ENCODE data around the gene RAD51B.
A peak's percentile ranks its signal among the peaks of the same experiment; 100 is the strongest.
"Not testable (repeated sequence)": the region's sequence is repeated elsewhere in the genome, so short reads cannot be mapped to it uniquely, and the experiment has no call there.

Gene RAD51B

GRCh38 chr14:67817750-67818438, 1.7 kb upstream of the RAD51B start:
- Mint-ChIP-seq H3K36me3 (peaks cover 35% of the 10 kb centered on the region), H3K4me1 (peaks cover 37% of the 10 kb centered on the region), H3K9me3 (no peaks in the 10 kb centered on the region), H3K4me3 (peak overlapping the region; percentile 97), H3K27ac (no peak overlapping the region)
- ATAC-seq: no peak
- DNase-seq (ENCODE audit: low spot score in 2 of 2): no peak

GRCh38 chr14:67818476-67818875, 1.1 kb upstream of the RAD51B start:
- H3K36me3 Mint-ChIP-seq: peaks cover 29% of the 10 kb centered on the region
- peak overlapping the region; percentile 97 for H3K4me3 Mint-ChIP-seq
- peaks cover 37% of the 10 kb centered on the region for H3K4me1 Mint-ChIP-seq
- not testable (repeated sequence) for DNase-seq (ENCODE audit: low spot score in 2 of 2); ATAC-seq; H3K9me3 Mint-ChIP-seq; H3K27ac Mint-ChIP-seq

- H3K36me3 Mint-ChIP-seq: peaks cover 35% of the 10 kb centered on the region
- H3K4me1 Mint-ChIP-seq: peaks cover 24% of the 10 kb centered on the region
- H3K4me3 Mint-ChIP-seq: peak overlapping the region; percentile 97
- H3K9me3 Mint-ChIP-seq: no peaks in the 10 kb centered on the region
- ATAC-seq: peak; percentile 43
- no peak for DNase-seq (ENCODE audit: low spot score in 2 of 2)
- H3K27ac Mint-ChIP-seq: peak overlapping the region; percentile 96
Measured at GRCh38 chr14:67820428-67820971, 921 bp downstream of the RAD51B start.

GRCh38 chr14:67821121-67821520, 1.5 kb downstream of the RAD51B start:
- Mint-ChIP-seq H3K4me1 (peaks cover 19% of the 10 kb centered on the region), H3K4me3 (peak overlapping the region; percentile 97), H3K9me3 (no peaks in the 10 kb centered on the region), H3K36me3 (peaks cover 41% of the 10 kb centered on the region), H3K27ac (peak overlapping the region; percentile 96)
- no peak for ATAC-seq
- no peak for DNase-seq (ENCODE audit: low spot score in 2 of 2)

GRCh38 chr14:67831113-67831512, 11.5 kb downstream of the RAD51B start:
- DNase-seq (ENCODE audit: low spot score in 2 of 2) (no peak), ATAC-seq (no peak)
- Mint-ChIP-seq H3K36me3 (peaks cover 18% of the 10 kb centered on the region), H3K4me3 (no peak overlapping the region), H3K4me1 (no peaks in the 10 kb centered on the region), H3K27ac (no peak overlapping the region), H3K9me3 (no peaks in the 10 kb centered on the region)

GRCh38 chr14:67833403-67833802, 13.8 kb downstream of the RAD51B start:
- no peaks in the 10 kb centered on the region for H3K9me3 Mint-ChIP-seq
- H3K4me1 Mint-ChIP-seq: no peaks in the 10 kb centered on the region
- DNase-seq (ENCODE audit: low spot score in 2 of 2) (no peak), ATAC-seq (no peak)
- no peak overlapping the region for H3K4me3 Mint-ChIP-seq
- no peak overlapping the region for H3K27ac Mint-ChIP-seq
- H3K36me3 Mint-ChIP-seq: no peaks in the 10 kb centered on the region

- H3K9me3 Mint-ChIP-seq: no peaks in the 10 kb centered on the region
- no peaks in the 10 kb centered on the region for H3K4me1 Mint-ChIP-seq
- H3K27ac Mint-ChIP-seq: no peak overlapping the region
- DNase-seq (ENCODE audit: low spot score in 2 of 2): no peak
- no peak for ATAC-seq
- H3K36me3 Mint-ChIP-seq: no peaks in the 10 kb centered on the region
- no peak overlapping the region for H3K4me3 Mint-ChIP-seq
Measured at GRCh38 chr14:67835596-67835995, 16.0 kb downstream of the RAD51B start.

GRCh38 chr14:67837011-67837624, 17.5 kb downstream of the RAD51B start:
- H3K4me1 Mint-ChIP-seq: peaks cover 1% of the 10 kb centered on the region
- ATAC-seq (no peak), DNase-seq (ENCODE audit: low spot score in 2 of 2) (no peak)
- H3K9me3 Mint-ChIP-seq: no peaks in the 10 kb centered on the region
- no peak overlapping the region for H3K27ac Mint-ChIP-seq
- H3K4me3 Mint-ChIP-seq: no peak overlapping the region
- H3K36me3 Mint-ChIP-seq: no peaks in the 10 kb centered on the region

- Mint-ChIP-seq H3K9me3 (no peaks in the 10 kb centered on the region), H3K4me3 (no peak overlapping the region), H3K36me3 (no peaks in the 10 kb centered on the region), H3K4me1 (peaks cover 13% of the 10 kb centered on the region), H3K27ac (no peak overlapping the region)
- DNase-seq (ENCODE audit: low spot score in 2 of 2): no peak
- ATAC-seq: no peak
Measured at GRCh38 chr14:67846029-67846610, 26.5 kb downstream of the RAD51B start.

- Mint-ChIP-seq H3K4me1 (peaks cover 9% of the 10 kb centered on the region), H3K36me3 (no peaks in the 10 kb centered on the region), H3K27ac (no peak overlapping the region), H3K4me3 (no peak overlapping the region), H3K9me3 (no peaks in the 10 kb centered on the region)
- no peak for DNase-seq (ENCODE audit: low spot score in 2 of 2)
- ATAC-seq: no peak
Measured at GRCh38 chr14:67850066-67850830, 30.7 kb downstream of the RAD51B start.

GRCh38 chr14:67851785-67852410, 32.3 kb downstream of the RAD51B start:
- Mint-ChIP-seq H3K9me3 (no peaks in the 10 kb centered on the region), H3K4me3 (no peak overlapping the region), H3K27ac (no peak overlapping the region), H3K4me1 (peaks cover 21% of the 10 kb centered on the region), H3K36me3 (no peaks in the 10 kb centered on the region)
- ATAC-seq: no peak
- no peak for DNase-seq (ENCODE audit: low spot score in 2 of 2)

GRCh38 chr14:67852926-67853604, 33.5 kb downstream of the RAD51B start:
- DNase-seq (ENCODE audit: low spot score in 2 of 2): no peak
- Mint-ChIP-seq H3K4me3 (no peak overlapping the region), H3K36me3 (no peaks in the 10 kb centered on the region), H3K27ac (no peak overlapping the region), H3K4me1 (peaks cover 28% of the 10 kb centered on the region), H3K9me3 (no peaks in the 10 kb centered on the region)
- ATAC-seq: no peak

- no peak for DNase-seq (ENCODE audit: low spot score in 2 of 2)
- H3K4me3 Mint-ChIP-seq: no peak overlapping the region
- ATAC-seq: no peak
- H3K36me3 Mint-ChIP-seq: no peaks in the 10 kb centered on the region
- no peaks in the 10 kb centered on the region for H3K9me3 Mint-ChIP-seq
- H3K27ac Mint-ChIP-seq: no peak overlapping the region
- peaks cover 34% of the 10 kb centered on the region for H3K4me1 Mint-ChIP-seq
Measured at GRCh38 chr14:67853715-67854114, 34.1 kb downstream of the RAD51B start.

GRCh38 chr14:67856827-67857226, 37.2 kb downstream of the RAD51B start:
- Mint-ChIP-seq H3K36me3 (no peaks in the 10 kb centered on the region), H3K27ac (no peak overlapping the region), H3K4me3 (no peak overlapping the region), H3K9me3 (no peaks in the 10 kb centered on the region), H3K4me1 (peaks cover 30% of the 10 kb centered on the region)
- DNase-seq (ENCODE audit: low spot score in 2 of 2) (no peak), ATAC-seq (no peak)
